Measurements from ENCODE around the gene SLC35F3. TPM values are rescaled to one million over a fixed set of nuclear protein-coding genes. Genes with fewer than 3 reads are reported as not detected.

Gene SLC35F3
- total RNA-seq, 6 experiments from 2014 or later = 0.26 to 0.58 (median 0.46) TPM

DNA sequence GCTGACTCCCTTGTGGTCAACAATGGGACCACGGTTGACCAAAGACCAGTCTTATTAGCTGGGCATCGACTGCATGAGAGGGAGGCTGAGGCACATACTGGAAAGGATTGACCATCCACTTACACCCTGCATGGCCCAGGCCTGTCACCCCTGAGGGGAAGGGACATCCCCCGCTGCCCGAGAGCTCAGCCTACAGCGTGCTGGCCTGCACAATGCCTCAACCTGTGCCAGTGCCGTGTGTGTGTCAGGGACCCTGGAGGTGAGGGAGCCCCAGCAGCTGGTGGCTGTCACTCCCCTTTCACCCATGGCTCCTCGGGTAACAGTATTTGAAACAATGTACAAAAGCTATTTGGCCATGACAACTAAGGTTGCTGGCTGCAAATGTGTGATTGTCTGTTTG is 67.3 kb downstream of the SLC35F3 start:
- H3K27ac Mint-ChIP-seq = no peak overlapping the region
- no peaks in the 10 kb centered on the region for H3K36me3 Mint-ChIP-seq (ENCODE audit: low read depth)
- TF ChIP-seq, protein P1, sequence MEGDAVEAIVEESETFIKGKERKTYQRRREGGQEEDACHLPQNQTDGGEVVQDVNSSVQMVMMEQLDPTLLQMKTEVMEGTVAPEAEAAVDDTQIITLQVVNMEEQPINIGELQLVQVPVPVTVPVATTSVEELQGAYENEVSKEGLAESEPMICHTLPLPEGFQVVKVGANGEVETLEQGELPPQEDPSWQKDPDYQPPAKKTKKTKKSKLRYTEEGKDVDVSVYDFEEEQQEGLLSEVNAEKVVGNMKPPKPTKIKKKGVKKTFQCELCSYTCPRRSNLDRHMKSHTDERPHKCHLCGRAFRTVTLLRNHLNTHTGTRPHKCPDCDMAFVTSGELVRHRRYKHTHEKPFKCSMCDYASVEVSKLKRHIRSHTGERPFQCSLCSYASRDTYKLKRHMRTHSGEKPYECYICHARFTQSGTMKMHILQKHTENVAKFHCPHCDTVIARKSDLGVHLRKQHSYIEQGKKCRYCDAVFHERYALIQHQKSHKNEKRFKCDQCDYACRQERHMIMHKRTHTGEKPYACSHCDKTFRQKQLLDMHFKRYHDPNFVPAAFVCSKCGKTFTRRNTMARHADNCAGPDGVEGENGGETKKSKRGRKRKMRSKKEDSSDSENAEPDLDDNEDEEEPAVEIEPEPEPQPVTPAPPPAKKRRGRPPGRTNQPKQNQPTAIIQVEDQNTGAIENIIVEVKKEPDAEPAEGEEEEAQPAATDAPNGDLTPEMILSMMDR (IDR thresholded peaks at IDR 0.05) = no peak
- H3K4me1 Mint-ChIP-seq (ENCODE audit: low read depth) = no peaks in the 10 kb centered on the region
- H3K27me3 Mint-ChIP-seq (ENCODE audit: insufficient read depth) = no peaks in the 10 kb centered on the region; the same call in 1 of the 2 replicates
- no peak overlapping the region for H3K4me3 Mint-ChIP-seq
- DNase-seq = no peak
- H3K9me3 Mint-ChIP-seq = peaks cover 51% of the 10 kb centered on the region

DNA sequence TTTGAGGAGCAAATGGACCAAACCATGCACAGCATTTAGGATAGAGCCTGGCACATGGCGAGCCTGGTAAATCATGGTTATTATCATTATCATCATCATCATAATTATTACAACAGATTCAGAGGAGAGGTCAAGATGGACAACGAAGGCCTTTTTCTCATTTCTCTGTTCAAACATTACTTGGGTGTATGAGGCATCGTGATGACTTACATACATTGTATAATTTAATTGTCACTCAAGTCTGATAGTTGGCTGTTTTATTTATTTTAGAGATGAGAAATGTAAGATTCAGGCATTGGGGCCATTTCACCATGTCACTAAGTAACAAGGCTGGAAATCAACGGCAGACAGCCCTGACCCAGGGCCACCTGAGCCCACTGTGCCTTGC is 68.1 kb downstream of the SLC35F3 start:
- peaks cover 47% of the 10 kb centered on the region for H3K9me3 Mint-ChIP-seq
- no peaks in the 10 kb centered on the region for H3K4me1 Mint-ChIP-seq (ENCODE audit: low read depth)
- no peak overlapping the region for H3K4me3 Mint-ChIP-seq
- TF ChIP-seq, protein P1 (IDR thresholded peaks at IDR 0.05) = no peak
- H3K27me3 Mint-ChIP-seq (ENCODE audit: insufficient read depth) = no peaks in the 10 kb centered on the region; the same call in 1 of the 2 replicates
- no peaks in the 10 kb centered on the region for H3K36me3 Mint-ChIP-seq (ENCODE audit: low read depth)
- no peak for DNase-seq
- no peak overlapping the region for H3K27ac Mint-ChIP-seq

DNA sequence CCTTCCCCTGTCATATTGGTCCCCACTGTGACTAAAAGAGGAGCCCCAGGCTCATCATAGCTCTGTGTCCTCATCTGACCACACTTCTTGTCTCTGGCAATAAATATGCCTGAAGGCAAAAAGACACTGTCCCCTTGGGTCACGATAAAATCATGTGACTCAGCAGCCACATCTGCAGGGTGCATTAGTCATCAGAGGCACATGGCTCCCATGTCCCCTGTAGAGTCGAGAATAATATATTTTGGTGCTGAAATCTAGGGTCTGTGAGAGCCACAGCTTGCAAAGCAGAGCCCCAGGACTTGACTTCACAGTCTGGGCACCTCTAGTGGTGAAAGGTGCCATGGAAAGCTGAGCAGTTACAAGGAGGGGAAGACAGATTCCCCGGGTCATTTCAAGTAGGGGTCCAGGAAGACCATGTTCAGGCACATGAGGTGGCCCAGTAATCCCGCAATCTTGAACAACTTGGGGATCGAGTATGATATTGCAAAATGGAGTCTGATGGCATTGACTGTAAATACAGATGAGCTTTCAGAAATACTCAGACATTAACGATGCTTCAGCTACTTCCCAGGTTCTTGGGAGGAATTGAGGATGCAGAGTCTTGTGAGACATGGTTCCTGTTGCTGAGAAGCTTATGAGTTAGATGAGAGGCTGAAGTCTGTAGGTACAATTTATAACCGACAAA is 68.6 kb downstream of the SLC35F3 start:
- H3K27me3 Mint-ChIP-seq (ENCODE audit: insufficient read depth) = no peaks in the 10 kb centered on the region; the same call in 1 of the 2 replicates
- no peak overlapping the region for H3K27ac Mint-ChIP-seq
- TF ChIP-seq, protein P1 (IDR thresholded peaks at IDR 0.05) = no peak
- DNase-seq = no peak
- no peak overlapping the region for H3K4me3 Mint-ChIP-seq
- H3K4me1 Mint-ChIP-seq (ENCODE audit: low read depth) = no peaks in the 10 kb centered on the region
- peaks cover 49% of the 10 kb centered on the region for H3K9me3 Mint-ChIP-seq
- no peaks in the 10 kb centered on the region for H3K36me3 Mint-ChIP-seq (ENCODE audit: low read depth)

DNA sequence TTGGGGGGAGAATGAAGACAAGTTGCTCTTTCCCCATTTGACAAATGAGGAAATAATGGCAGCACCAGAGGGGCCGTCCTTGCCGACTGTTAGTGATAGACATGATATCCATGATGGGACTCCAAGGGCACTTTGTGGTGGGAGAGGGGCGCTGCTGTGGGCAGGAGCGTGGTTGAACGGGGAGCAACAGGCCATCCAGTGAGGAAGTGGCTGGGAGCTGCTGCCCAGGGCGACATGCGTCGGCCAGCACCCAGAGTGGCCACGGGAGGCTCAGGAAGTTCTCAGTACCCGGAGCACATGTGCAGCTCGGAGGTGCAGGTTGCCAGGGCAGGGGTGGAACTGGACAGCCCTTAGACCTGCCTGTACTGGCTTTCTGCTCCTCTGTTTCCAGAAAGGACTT is 71.0 kb downstream of the SLC35F3 start:
- Mint-ChIP-seq H3K4me1 (ENCODE audit: low read depth) (no peaks in the 10 kb centered on the region), H3K9me3 (peaks cover 40% of the 10 kb centered on the region), H3K27ac (no peak overlapping the region), H3K4me3 (no peak overlapping the region), H3K36me3 (ENCODE audit: low read depth) (no peaks in the 10 kb centered on the region), H3K27me3 (ENCODE audit: insufficient read depth) (0 out of 2 replicates have a peak, but pooled peaks cover 1% of the 10 kb centered on the region)
- TF ChIP-seq, protein P1 (IDR thresholded peaks at IDR 0.05) = no peak
- DNase-seq = no peak

DNA sequence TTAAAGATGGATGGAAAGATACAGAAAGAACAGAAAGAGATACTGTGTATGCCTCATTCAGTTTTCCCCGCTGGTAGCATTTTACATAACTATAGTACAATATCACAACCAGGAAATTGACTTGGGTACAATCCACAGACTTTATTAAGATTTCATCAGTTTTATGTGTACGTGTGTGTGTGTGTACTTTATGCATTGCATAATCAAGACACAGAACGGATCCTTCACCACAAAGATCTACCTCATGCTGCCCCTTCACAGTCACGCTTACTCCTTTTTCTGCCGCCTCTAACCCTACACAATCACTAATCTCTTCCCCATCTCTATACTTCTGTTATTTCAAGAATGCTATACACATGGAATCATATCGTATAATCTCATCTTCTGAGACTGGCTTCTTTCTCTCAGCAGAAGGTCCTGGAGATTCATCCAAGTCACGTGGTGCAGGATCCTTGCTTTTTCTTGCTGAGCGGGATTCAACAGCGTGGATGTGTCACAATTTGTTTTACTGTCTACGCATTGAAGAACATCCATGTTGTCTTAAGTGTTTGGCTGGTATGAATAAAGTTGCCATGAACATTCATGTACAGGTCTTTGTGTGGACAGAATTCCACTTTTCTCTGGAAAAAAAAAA is 76.7 kb downstream of the SLC35F3 start:
- peaks cover 50% of the 10 kb centered on the region for H3K9me3 Mint-ChIP-seq
- H3K4me3 Mint-ChIP-seq = no peak overlapping the region
- 0 out of 2 replicates have a peak, but pooled peaks cover 1% of the 10 kb centered on the region for H3K27me3 Mint-ChIP-seq (ENCODE audit: insufficient read depth)
- no peaks in the 10 kb centered on the region for H3K4me1 Mint-ChIP-seq (ENCODE audit: low read depth)
- DNase-seq = no peak
- no peaks in the 10 kb centered on the region for H3K36me3 Mint-ChIP-seq (ENCODE audit: low read depth)
- no peak overlapping the region for H3K27ac Mint-ChIP-seq
- TF ChIP-seq, protein P1 (IDR thresholded peaks at IDR 0.05) = no peak
